Measurements from ENCODE around the gene FAM124B. TPM values are rescaled to one million over a fixed set of nuclear protein-coding genes. Genes with fewer than 3 reads are reported as not detected.
A peak's percentile ranks its signal among the peaks of the same experiment; 100 is the strongest.

FAM124B gene
- total RNA-seq: under 1 TPM in 3 of 4 donors, not detected in 1; 0.41 to 0.95 (median 0.60) TPM

- in situ Hi-C loops (cut with MboI; ENCODE audit: low pct_ligation_motif_present in 1 of 4, low pct_unique_long_range_greater_than_20kb in 1 of 4, low sequenced_read_pairs in 3 of 4): no loop called here
- DNase-seq: peak; percentile 29
These were observed at the start of gene FAM124B for GRCh38 chr2:224401641-224402342. FAM124B (minus strand) TSS chr2:224402107; CDS start chr2:224401768, 339 bp downstream.

GRCh38 chr2:224449212-224450147, 47.6 kb upstream of the FAM124B start:
- Histone ChIP-seq H3K27me3 (no peaks in the 10 kb centered on the region), H3K4me3 (no peak overlapping the region), H3K9me3 (no peaks in the 10 kb centered on the region), H3K4me1 (no peaks in the 10 kb centered on the region), H3K36me3 (no peaks in the 10 kb centered on the region), H3K27ac (no peak overlapping the region)
- 39 to 54% methylated on average over 3 to 4 of the region's 4 CpGs for WGBS, 2 donors (ENCODE audit: low coverage in 1 of 2)
- no peak for TF ChIP-seq POLR2A (IDR thresholded peaks at IDR 0.05)
- no peak for TF ChIP-seq POLR2AphosphoS5 (IDR thresholded peaks at IDR 0.05)
- TF ChIP-seq CTCF (IDR thresholded peaks at IDR 0.05): peak in 3 of 5 experiments; percentile 25 to 31 (median 26)
- intact Hi-C loops (cut with DNase I; ENCODE audit: low total_unique reads) (loop anchor here (10.0 kb wide), 1 partner anchor 95 kb away; no protein-coding TSS in a partner anchor), in situ Hi-C loops (cut with MboI; ENCODE audit: low pct_ligation_motif_present in 1 of 4, low pct_unique_long_range_greater_than_20kb in 1 of 4, low sequenced_read_pairs in 3 of 4) (no loop called here)
- DNase-seq: no peak

More at GRCh38 chr2:224401641-224402342, at the start of gene FAM124B:
- Histone ChIP-seq H3K4me1 (no peaks in the 10 kb centered on the region), H3K9me3 (no peaks in the 10 kb centered on the region), H3K27me3 (no peaks in the 10 kb centered on the region), H3K27ac (peak within 1 kb of the TSS; percentile 42 to 49 (median 48)), H3K36me3 (no peaks in the 10 kb centered on the region), H3K4me3 (peak within 1 kb of the TSS in 2 of 4 donors; percentile 10 to 32)
- intact Hi-C loops (cut with DNase I; ENCODE audit: low total_unique reads): no loop called here
- WGBS, 2 donors (ENCODE audit: low coverage in 1 of 2): 57 to 65% methylated on average over 1 to 18 of the region's 19 CpGs
- TF ChIP-seq EP300 (IDR thresholded peaks at IDR 0.05; ENCODE audit: low read depth) (no peak), POLR2AphosphoS5 (IDR thresholded peaks at IDR 0.05) (peak in 2 of 3 donors; percentile 32), POLR2A (IDR thresholded peaks at IDR 0.05) (peak; percentile 17), CTCF (IDR thresholded peaks at IDR 0.05) (no peak)

- intact Hi-C loops (cut with DNase I; ENCODE audit: low total_unique reads): loop anchor here (10.0 kb wide), 1 partner anchor 93 kb away; no protein-coding TSS in a partner anchor
These were observed 46.3 kb upstream of the FAM124B start for GRCh38 chr2:224448236-224448635.

More at GRCh38 chr2:224448236-224448635, 46.3 kb upstream of the FAM124B start:
- H3K27me3 ChIP-seq: no peaks in the 10 kb centered on the region
- 82 to 100% methylated on average over 1 of the region's 1 CpG for WGBS, 2 donors (ENCODE audit: low coverage in 1 of 2)
- in situ Hi-C loops (cut with MboI; ENCODE audit: low pct_ligation_motif_present in 1 of 4, low pct_unique_long_range_greater_than_20kb in 1 of 4, low sequenced_read_pairs in 3 of 4): no loop called here
- H3K4me3 ChIP-seq: no peak overlapping the region
- no peaks in the 10 kb centered on the region for H3K36me3 ChIP-seq
- H3K9me3 ChIP-seq: no peaks in the 10 kb centered on the region
- H3K27ac ChIP-seq: no peak overlapping the region
- H3K4me1 ChIP-seq: no peaks in the 10 kb centered on the region
- no peak for DNase-seq
- no peak for TF ChIP-seq EP300 (IDR thresholded peaks at IDR 0.05; ENCODE audit: low read depth)
- no peak for TF ChIP-seq POLR2A (IDR thresholded peaks at IDR 0.05)
- no peak for TF ChIP-seq CTCF (IDR thresholded peaks at IDR 0.05)
- no peak for TF ChIP-seq POLR2AphosphoS5 (IDR thresholded peaks at IDR 0.05)
